GM12878 (cell line): ENCODE measurements around the gene KHDRBS1. TPM values are rescaled to one million over a fixed set of nuclear protein-coding genes. Genes with fewer than 3 reads are reported as not detected.

ENCODE experiments used
- BRCA1 ChIP-seq: IDR thresholded peaks from 2 replicates; pipeline ENCODE4 v1.6.1; 2011; ENCODE audit warnings: low read depth, low read length, improper control_type of control experiment
- CBFB ChIP-seq: IDR thresholded peaks from 2 replicates; pipeline ENCODE4 v1.6.1; 2016; ENCODE audit warnings: antibody characterized with exemption, low read depth
- CEBPB ChIP-seq, 2 experiments: fragments of 150-350 bp in 1 of 2; IDR thresholded peaks; 2 replicates each; pipeline ENCODE4 v1.6.1; 2012 to 2014; ENCODE audit warnings: low read depth in 2 of 2, low read length in 2 of 2, borderline replicate concordance in 1 of 2, inconsistent platforms in 1 of 2
- CREM ChIP-seq: IDR thresholded peaks from 2 replicates; pipeline ENCODE4 v1.6.1; 2014; ENCODE audit warnings: antibody characterized with exemption, low read depth
- CTCF ChIP-seq, 3 experiments: IDR thresholded peaks in 2 of 3; conservative IDR thresholded peaks in 1 of 3; 2 replicates each; pipeline ENCODE4 v1.5.1; 2011; ENCODE audit warnings: low read depth in 3 of 3, low read length in 3 of 3, mild to moderate bottlenecking in 3 of 3, control low read depth in 2 of 3, moderate library complexity in 2 of 3, inconsistent platforms in 1 of 3, mixed read lengths in 1 of 3; ENCODE audit not compliant: control insufficient read depth in 2 of 3, insufficient read depth in 1 of 3; ENCODE audit errors: extremely low read depth in 1 of 3
- E2F8 ChIP-seq: fragments of 450-650 bp; IDR thresholded peaks from 2 replicates; pipeline ENCODE4 v1.6.1; 2018; ENCODE audit warnings: mild to moderate bottlenecking, low read depth, moderate library complexity; ENCODE audit not compliant: partially characterized antibody
- ELK1 ChIP-seq: IDR thresholded peaks from 2 replicates; pipeline ENCODE4 v1.6.1; 2012; ENCODE audit warnings: low read depth, low read length, improper control_type of control experiment
- EP300 ChIP-seq, 2 experiments: fragments of 150-350 bp in 1 of 2; IDR thresholded peaks; 2 replicates each; pipeline ENCODE4 v1.6.1; 2011 to 2012; ENCODE audit warnings: low read depth in 2 of 2, low read length in 2 of 2, borderline replicate concordance in 1 of 2, improper control_type of control experiment in 1 of 2, inconsistent platforms in 1 of 2; ENCODE audit not compliant: control insufficient read depth in 1 of 2
- EZH2 ChIP-seq: IDR thresholded peaks from 2 replicates; pipeline ENCODE4 v1.6.1; 2012; ENCODE audit warnings: low read depth, mild to moderate bottlenecking, control low read depth, inconsistent platforms, low read length, borderline replicate concordance; ENCODE audit not compliant: control insufficient read depth
- FOXM1 ChIP-seq: IDR thresholded peaks from 2 replicates; pipeline ENCODE4 v1.6.1; 2012; ENCODE audit warnings: low read depth, mild to moderate bottlenecking, inconsistent platforms, low read length, moderate library complexity
- GATAD2B ChIP-seq: fragments of 450-650 bp; conservative IDR thresholded peaks from 2 replicates; pipeline ENCODE4 v1.6.1; 2017; ENCODE audit warnings: low read depth, mild to moderate bottlenecking, moderate library complexity
- HDGF ChIP-seq: fragments of 450-650 bp; IDR thresholded peaks from 2 replicates; pipeline ENCODE4 v1.6.1; 2016; ENCODE audit warnings: antibody characterized with exemption
- KLF5 ChIP-seq: fragments of 450-650 bp; IDR thresholded peaks from 2 replicates; pipeline ENCODE4 v1.6.1; 2014; ENCODE audit warnings: mild to moderate bottlenecking; ENCODE audit not compliant: partially characterized antibody
- MEF2A ChIP-seq: IDR thresholded peaks from 2 replicates; pipeline ENCODE4 v1.6.1; 2011; ENCODE audit warnings: low read depth, mild to moderate bottlenecking, low read length, moderate library complexity; ENCODE audit not compliant: insufficient read depth
- RCOR1 ChIP-seq: conservative IDR thresholded peaks from 2 replicates; pipeline ENCODE4 v1.6.1; 2012; ENCODE audit warnings: low read depth, low read length, improper control_type of control experiment
- RFX5 ChIP-seq: IDR thresholded peaks from 2 replicates; pipeline ENCODE4 v1.6.1; 2011; ENCODE audit warnings: low read depth, low read length, improper control_type of control experiment
- SMC3 ChIP-seq: IDR thresholded peaks from 2 replicates; pipeline ENCODE4 v1.6.1; 2011; ENCODE audit warnings: low read length, improper control_type of control experiment, borderline replicate concordance
- SRF ChIP-seq, 2 experiments: IDR thresholded peaks; 2 replicates each; pipeline ENCODE4 v1.6.1; 2011; ENCODE audit warnings: low read depth in 2 of 2, low read length in 2 of 2, mild to moderate bottlenecking in 1 of 2, moderate library complexity in 1 of 2
- TCF3 ChIP-seq: IDR thresholded peaks from 2 replicates; pipeline ENCODE4 v1.6.1; 2012; ENCODE audit warnings: low read depth, mild to moderate bottlenecking, low read length, borderline replicate concordance; ENCODE audit not compliant: insufficient read depth
- TCF7 ChIP-seq: IDR thresholded peaks from 2 replicates; pipeline ENCODE4 v1.6.1; 2014; ENCODE audit warnings: antibody characterized with exemption, borderline replicate concordance
- USF1 ChIP-seq: IDR thresholded peaks from 2 replicates; pipeline ENCODE4 v1.6.1; 2011; ENCODE audit warnings: borderline replicate concordance, low read depth, mild to moderate bottlenecking, moderate library complexity, mixed read lengths, low read length; ENCODE audit not compliant: insufficient read depth; ENCODE audit errors: extremely low read length
- WRNIP1 ChIP-seq: IDR thresholded peaks from 2 replicates; pipeline ENCODE4 v1.6.1; 2011; ENCODE audit warnings: low read depth, low read length, improper control_type of control experiment, borderline replicate concordance
- ZNF24 ChIP-seq: fragments of 450-650 bp; IDR thresholded peaks from 2 replicates; pipeline ENCODE4 v1.6.1; 2017; ENCODE audit warnings: antibody characterized with exemption, mild to moderate bottlenecking
- polyA plus RNA-seq, 11 experiments: library from polyadenylated mRNA; depleted of rRNA in 4 of 11; unstranded in 6 of 11; stranded (reverse) in 5 of 11; fragments of >200 nt; fragmentation: Nextera tagmentation in 4 of 11; fragmentation: Illumina TruSeq in 1 of 11; extraction: Ambion mirVana in 4 of 11; extraction: Trizol in 1 of 11; gene quantifications; 1 replicate in 1 of 11; 2 replicates in 10 of 11; pipeline versions ENCODE4 v1.2.1 to v1.2.3, GENCODE V29; 2011 to 2016; ENCODE audit warnings: inconsistent platforms in 2 of 11, missing spikeins in 2 of 11, low read depth in 1 of 11
- total RNA-seq, 4 experiments: library from RNA; depleted of rRNA in 3 of 4; stranded (reverse); fragments of >200 nt in 3 of 4; fragmentation: Illumina TruSeq in 1 of 4; extraction: Trizol in 1 of 4; gene quantifications; 2 replicates each; pipeline versions ENCODE4 v1.2.1 to v1.2.3, GENCODE V29; 2013 to 2021

KHDRBS1 gene
- total and polyA plus RNA-seq, 10 of the 15 experiments (the other 5 are each of a cell fraction or from before 2014, with no cell fraction given), result 42.5 to 204 (median 96.0) TPM

- TF ChIP-seq CREM, result peak; percentile 20; the same call in 1 of the 2 replicates
- no peak for TF ChIP-seq BRCA1
- TF ChIP-seq TCF3, result no peak
- peak; percentile 65 for TF ChIP-seq KLF5
- peak; percentile 77 for TF ChIP-seq CBFB
- TF ChIP-seq EP300 (IDR thresholded peaks at IDR 0.05; ENCODE audit: borderline replicate concordance in 1 of 2, control insufficient read depth in 1 of 2, low read depth in 2 of 2, low read length in 2 of 2), result peak in 1 of 2 experiments; percentile 45; a peak in 2 of 4 replicates
- peak; percentile 90 for TF ChIP-seq GATAD2B
- no peak for TF ChIP-seq CEBPB (IDR thresholded peaks at IDR 0.05; ENCODE audit: borderline replicate concordance in 1 of 2, low read depth in 2 of 2, low read length in 2 of 2)
- 0 out of 2 replicates have a peak, but pooled peaks have one; percentile 17 for TF ChIP-seq MEF2A
- TF ChIP-seq ELK1, result 0 out of 2 replicates have a peak, but pooled peaks have one; percentile 6
- TF ChIP-seq EZH2, result no peak
- peak; percentile 54 for TF ChIP-seq E2F8
- TF ChIP-seq ZNF24, result no peak
- no peak; the same call in none of the 2 replicates for TF ChIP-seq HDGF
- no peak for TF ChIP-seq RFX5
- TF ChIP-seq SMC3, result no peak
- peak in 1 of 2 experiments; percentile 3; a peak in 1 of 4 replicates for TF ChIP-seq SRF (IDR thresholded peaks at IDR 0.05; ENCODE audit: low read depth in 2 of 2, low read length in 2 of 2)
- TF ChIP-seq WRNIP1, result no peak
- no peak for TF ChIP-seq USF1
- TF ChIP-seq FOXM1, result no peak
- no peak for TF ChIP-seq TCF7
- no peak for TF ChIP-seq CTCF (IDR thresholded peaks at IDR 0.05 in 2 of 3, conservative IDR thresholded peaks at IDR 0.05 in 1 of 3; ENCODE audit: control insufficient read depth in 2 of 3, extremely low read depth in 1 of 3, insufficient read depth in 1 of 3, low read depth in 3 of 3, low read length in 3 of 3)
- peak; percentile 59; the same call in 1 of the 2 replicates for TF ChIP-seq RCOR1
Observed at GRCh38 chr1:32072622-32073298, 59.1 kb downstream of the KHDRBS1 start, which contains the start of gene TMEM39B (continued).
